HS-5 (cell line): ENCODE data around the gene GTF2A2.
A peak's percentile ranks its signal among the peaks of the same experiment; 100 is the strongest.

Experiments
- DNase-seq: peaks from one replicate; pipeline ENCODE4 v3.0.0-alpha.2; 2012; ENCODE audit warnings: low read depth

The GTF2A2 gene

GRCh38 chr15:59598461-59598860 is 58.9 kb downstream of the GTF2A2 start:
- DNase-seq = no peak

- DNase-seq = no peak
Measured at GRCh38 chr15:59596640-59597039, 60.7 kb downstream of the GTF2A2 start.

DNA sequence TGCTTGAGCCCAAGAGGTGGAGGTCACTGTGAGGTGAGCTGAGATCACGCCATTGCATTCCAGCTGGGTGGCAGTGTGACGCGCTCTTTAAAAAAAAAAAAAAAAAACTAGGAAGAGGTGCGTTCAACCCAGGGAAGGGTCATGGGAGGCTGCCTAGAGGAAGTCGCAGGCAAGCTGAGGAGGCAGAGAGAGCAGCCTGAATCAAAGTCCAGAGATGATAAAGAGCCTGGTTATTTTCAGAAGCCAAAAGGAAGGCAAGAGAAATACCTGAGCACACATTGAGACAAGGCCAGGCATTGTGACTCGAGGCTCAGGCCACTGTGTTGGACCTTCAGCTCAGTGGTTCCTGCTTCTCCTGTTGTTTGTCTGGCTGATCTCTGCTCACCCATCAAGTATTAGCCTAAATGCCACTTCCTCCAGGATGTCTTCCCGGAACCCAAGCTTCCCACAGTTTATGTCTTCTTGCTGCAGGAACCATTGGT is 61.8 kb downstream of the GTF2A2 start:
- no peak for DNase-seq

- DNase-seq = no peak
Measured at GRCh38 chr15:59594991-59595390, 62.3 kb downstream of the GTF2A2 start.

DNA sequence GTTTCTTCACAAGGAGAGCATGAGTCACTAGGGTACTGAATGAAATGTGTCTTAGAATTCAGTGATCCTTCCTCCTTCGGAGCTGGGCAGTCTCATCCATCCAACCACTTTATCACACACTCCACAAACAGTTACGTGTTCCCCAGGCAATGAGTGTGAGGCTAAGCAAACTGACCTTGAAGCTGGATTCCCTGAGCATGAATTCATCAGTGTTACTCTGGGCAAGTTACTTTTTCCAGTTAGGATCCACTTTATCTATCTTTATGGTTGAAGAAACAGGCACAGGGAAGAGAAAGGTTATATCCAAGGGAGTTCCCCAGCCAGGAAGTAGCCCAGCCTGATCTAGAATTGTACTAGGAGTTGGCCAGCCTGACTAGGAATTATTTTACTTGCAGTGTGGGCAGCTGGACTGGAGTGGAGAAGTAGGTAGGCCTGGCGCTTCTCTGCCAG is 62.8 kb downstream of the GTF2A2 start:
- DNase-seq = peak; percentile 64

DNA sequence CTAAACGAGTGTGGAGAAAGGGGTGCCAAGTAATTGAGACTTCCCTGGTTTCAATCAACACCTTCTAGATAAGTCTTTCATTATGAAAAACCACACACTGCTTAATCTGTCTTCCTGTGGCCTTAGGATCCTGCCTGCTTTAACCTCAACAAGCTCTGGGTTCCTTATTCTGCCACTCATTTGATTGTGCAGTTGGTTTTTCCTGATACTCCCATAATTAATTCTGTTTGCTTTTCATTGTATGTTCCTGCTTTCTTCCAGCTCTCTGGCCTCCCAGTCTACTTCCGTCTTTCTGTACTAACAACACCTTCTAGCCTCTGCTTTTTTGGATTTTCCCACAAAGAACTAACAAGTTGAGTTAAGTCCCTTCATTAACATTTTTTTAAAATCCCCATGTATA is 66.0 kb downstream of the GTF2A2 start:
- no peak for DNase-seq

- DNase-seq = no peak
Measured at GRCh38 chr15:59590027-59590426, 67.3 kb downstream of the GTF2A2 start.
